ENCODE data around the gene THSD4.

The THSD4 gene

GRCh38 chr15:71508081-71508682, 392.9 kb downstream of the THSD4 start:
- Histone ChIP-seq H4K20me1 (ENCODE audit: insufficient read depth, low read length) (no peaks in the 10 kb centered on the region), H3K4me3 (ENCODE audit: low read depth, low read length, poor library complexity, severe bottlenecking) (no peak overlapping the region), H3K27ac (ENCODE audit: low read depth, low read length, poor library complexity, severe bottlenecking) (no peak overlapping the region), H2AFZ (ENCODE audit: low read length) (no peak overlapping the region), H3K36me3 (ENCODE audit: insufficient read depth, low read length) (no peaks in the 10 kb centered on the region), H3K4me2 (ENCODE audit: low read length) (no peak overlapping the region), H3F3A (ENCODE audit: insufficient read depth, low read length) (no peaks in the 10 kb centered on the region), H3K4me1 (ENCODE audit: insufficient read depth, low read length, severe bottlenecking) (no peaks in the 10 kb centered on the region), H3K9me3 (ENCODE audit: low read length) (no peaks in the 10 kb centered on the region), H3K27me3 (ENCODE audit: insufficient read depth, low read length) (no peaks in the 10 kb centered on the region), H3K9me2 (ENCODE audit: low read depth, low read length) (no peaks in the 10 kb centered on the region), H3K79me2 (ENCODE audit: insufficient read depth, low read length) (no peaks in the 10 kb centered on the region), H3K9ac (ENCODE audit: low read length) (no peak overlapping the region)
- TF ChIP-seq EZH2 (IDR thresholded peaks at IDR 0.05; ENCODE audit: borderline replicate concordance, low read length) (no peak), CTCF (IDR thresholded peaks at IDR 0.05; ENCODE audit: low read length) (no peak)

- H4K20me1 ChIP-seq (ENCODE audit: insufficient read depth, low read length) = no peaks in the 10 kb centered on the region
- H3K4me2 ChIP-seq (ENCODE audit: low read length) = no peak overlapping the region
- no peak overlapping the region for H3K9ac ChIP-seq (ENCODE audit: low read length)
- H2AFZ ChIP-seq (ENCODE audit: low read length) = no peak overlapping the region
- no peaks in the 10 kb centered on the region for H3K4me1 ChIP-seq (ENCODE audit: insufficient read depth, low read length, severe bottlenecking)
- no peaks in the 10 kb centered on the region for H3K36me3 ChIP-seq (ENCODE audit: insufficient read depth, low read length)
- no peaks in the 10 kb centered on the region for H3K9me3 ChIP-seq (ENCODE audit: low read length)
- H3F3A ChIP-seq (ENCODE audit: insufficient read depth, low read length) = no peaks in the 10 kb centered on the region
- no peak overlapping the region for H3K4me3 ChIP-seq (ENCODE audit: low read depth, low read length, poor library complexity, severe bottlenecking)
- no peaks in the 10 kb centered on the region for H3K79me2 ChIP-seq (ENCODE audit: insufficient read depth, low read length)
- no peaks in the 10 kb centered on the region for H3K9me2 ChIP-seq (ENCODE audit: low read depth, low read length)
- no peak for TF ChIP-seq EZH2 (IDR thresholded peaks at IDR 0.05; ENCODE audit: borderline replicate concordance, low read length)
- TF ChIP-seq CTCF (IDR thresholded peaks at IDR 0.05; ENCODE audit: low read length) = no peak
- no peaks in the 10 kb centered on the region for H3K27me3 ChIP-seq (ENCODE audit: insufficient read depth, low read length)
- no peak overlapping the region for H3K27ac ChIP-seq (ENCODE audit: low read depth, low read length, poor library complexity, severe bottlenecking)
These were observed 393.9 kb downstream of the THSD4 start for GRCh38 chr15:71509139-71509538.

GRCh38 chr15:71510763-71511162, 395.5 kb downstream of the THSD4 start:
- Histone ChIP-seq H3K4me2 (ENCODE audit: low read length) (no peak overlapping the region), H4K20me1 (ENCODE audit: insufficient read depth, low read length) (no peaks in the 10 kb centered on the region), H3K4me1 (ENCODE audit: insufficient read depth, low read length, severe bottlenecking) (no peaks in the 10 kb centered on the region)

More at GRCh38 chr15:71510763-71511162, 395.5 kb downstream of the THSD4 start:
- H3K79me2 ChIP-seq (ENCODE audit: insufficient read depth, low read length) = no peaks in the 10 kb centered on the region
- H3K9ac ChIP-seq (ENCODE audit: low read length) = no peak overlapping the region
- no peak for TF ChIP-seq EZH2 (IDR thresholded peaks at IDR 0.05; ENCODE audit: borderline replicate concordance, low read length)
- no peaks in the 10 kb centered on the region for H3K36me3 ChIP-seq (ENCODE audit: insufficient read depth, low read length)
- H3K27ac ChIP-seq (ENCODE audit: low read depth, low read length, poor library complexity, severe bottlenecking) = no peak overlapping the region
- no peak overlapping the region for H3K4me3 ChIP-seq (ENCODE audit: low read depth, low read length, poor library complexity, severe bottlenecking)
- no peaks in the 10 kb centered on the region for H3K9me3 ChIP-seq (ENCODE audit: low read length)
- no peaks in the 10 kb centered on the region for H3K9me2 ChIP-seq (ENCODE audit: low read depth, low read length)
- H3F3A ChIP-seq (ENCODE audit: insufficient read depth, low read length) = no peaks in the 10 kb centered on the region
- H2AFZ ChIP-seq (ENCODE audit: low read length) = no peak overlapping the region
- H3K27me3 ChIP-seq (ENCODE audit: insufficient read depth, low read length) = no peaks in the 10 kb centered on the region
